CMK (cell line): ENCODE results near the gene INTS2.
"Not testable (repeated sequence)": the region's sequence is repeated elsewhere in the genome, so short reads cannot be mapped to it uniquely, and the experiment has no call there.

ENCODE experiments used
- DNase-seq: peaks from one replicate; pipeline ENCODE4 v3.0.0-alpha.2; 2010; ENCODE audit warnings: low read depth

INTS2 gene

DNA sequence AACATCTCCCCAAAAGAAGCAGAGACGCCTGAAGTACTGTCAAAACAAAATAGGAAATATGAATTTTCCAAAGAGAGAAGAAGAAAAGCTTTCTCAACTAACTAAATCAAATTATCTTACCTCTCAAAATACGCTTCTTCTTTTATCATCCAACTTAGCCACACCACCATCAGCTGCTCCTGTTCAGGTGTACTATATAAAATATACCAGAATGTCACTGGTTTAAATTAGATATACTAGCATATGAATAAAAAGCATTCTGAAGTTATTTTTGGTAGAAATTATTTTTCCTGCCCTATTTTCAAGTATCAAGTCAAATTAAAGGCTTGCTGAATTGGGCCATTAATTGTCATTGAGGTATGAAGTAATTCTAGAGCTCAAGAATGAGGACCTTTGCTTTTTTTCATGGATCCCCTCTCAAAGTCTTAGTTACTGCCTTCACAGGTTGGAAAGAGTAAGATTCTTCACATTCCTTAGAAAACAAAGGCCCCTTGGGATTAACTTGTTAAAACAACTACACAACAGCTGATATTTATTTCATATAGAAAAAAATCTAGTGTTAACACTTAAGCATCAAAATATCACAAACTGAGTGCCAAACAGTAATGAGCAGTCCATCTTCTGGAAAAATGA is 30.1 kb downstream of the INTS2 start:
- DNase-seq = no peak

DNA sequence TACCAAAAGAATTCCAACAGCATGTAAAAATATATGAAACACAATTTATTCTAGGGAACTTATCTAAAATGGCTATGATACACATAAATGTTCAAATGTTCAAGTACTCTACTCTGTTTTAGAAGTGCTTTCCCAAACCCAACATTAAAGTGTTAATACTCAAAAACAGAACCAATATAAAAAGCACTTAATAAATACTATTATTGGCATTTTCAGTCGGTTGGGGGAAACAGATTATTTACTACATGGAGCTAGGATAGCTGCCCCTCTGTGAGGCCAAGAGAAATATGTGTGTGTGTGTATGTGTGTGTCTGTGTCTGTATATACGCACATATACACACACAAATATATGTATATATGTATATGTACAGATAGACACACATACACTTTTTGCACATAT is 32.4 kb downstream of the INTS2 start:
- DNase-seq = no peak

DNA sequence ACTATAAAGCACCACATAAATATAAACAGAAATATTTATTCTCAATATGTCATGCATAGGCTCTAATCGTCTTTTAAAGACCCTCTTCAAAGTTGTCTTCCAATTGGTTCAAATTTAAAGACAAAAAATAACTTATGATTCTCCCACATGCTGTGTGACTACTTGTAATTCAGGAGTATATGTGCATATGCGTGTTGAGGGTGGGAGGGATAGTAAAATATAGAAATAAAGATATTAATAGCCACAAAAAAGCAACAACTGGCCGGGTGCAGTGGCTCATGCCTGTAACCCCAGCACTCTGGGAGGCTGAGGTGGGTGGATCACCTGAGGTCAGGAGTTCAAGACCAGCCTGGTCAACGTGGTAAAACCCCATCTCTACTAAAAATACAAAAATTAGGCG is 33.5 kb downstream of the INTS2 start:
- not testable (repeated sequence) for DNase-seq

DNA sequence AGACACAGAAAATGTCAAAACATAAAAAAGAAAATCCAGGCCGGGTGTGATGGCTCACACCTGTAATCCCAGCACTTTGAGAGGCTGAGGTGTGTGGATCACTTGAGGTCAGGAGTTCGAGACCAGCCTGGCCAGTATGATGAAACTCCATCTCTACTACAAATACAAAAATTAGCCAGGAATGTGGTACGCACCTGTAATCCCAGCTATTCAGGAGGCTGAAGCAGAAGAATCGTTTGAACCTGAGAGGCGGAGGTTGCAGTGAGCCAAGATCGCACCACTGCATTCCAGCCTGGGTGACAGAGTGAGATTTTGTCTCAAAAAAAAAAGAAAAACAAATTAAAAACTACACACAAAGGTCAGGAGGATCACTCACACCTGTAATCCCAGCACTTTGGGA is 40.0 kb downstream of the INTS2 start:
- not testable (repeated sequence) for DNase-seq

DNA sequence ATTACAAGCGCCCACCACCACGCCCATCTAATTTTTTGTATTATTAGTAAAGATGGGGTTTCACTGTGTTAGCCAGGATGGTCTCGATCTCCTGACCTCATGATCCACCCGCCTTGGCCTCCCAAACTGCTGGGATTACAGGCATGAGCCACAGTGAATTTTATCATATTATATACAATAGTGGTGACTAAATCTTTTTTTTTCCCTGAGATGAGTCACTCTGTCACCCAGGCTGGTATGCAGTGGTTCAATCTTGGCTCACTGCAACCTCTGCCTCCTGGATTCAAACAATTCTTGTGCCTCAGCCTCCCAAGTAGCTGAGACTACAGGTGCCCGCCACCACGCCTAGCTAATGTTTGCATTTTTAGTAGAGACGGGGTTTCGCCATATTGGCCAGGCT is 41.9 kb downstream of the INTS2 start:
- not testable (repeated sequence) for DNase-seq

DNA sequence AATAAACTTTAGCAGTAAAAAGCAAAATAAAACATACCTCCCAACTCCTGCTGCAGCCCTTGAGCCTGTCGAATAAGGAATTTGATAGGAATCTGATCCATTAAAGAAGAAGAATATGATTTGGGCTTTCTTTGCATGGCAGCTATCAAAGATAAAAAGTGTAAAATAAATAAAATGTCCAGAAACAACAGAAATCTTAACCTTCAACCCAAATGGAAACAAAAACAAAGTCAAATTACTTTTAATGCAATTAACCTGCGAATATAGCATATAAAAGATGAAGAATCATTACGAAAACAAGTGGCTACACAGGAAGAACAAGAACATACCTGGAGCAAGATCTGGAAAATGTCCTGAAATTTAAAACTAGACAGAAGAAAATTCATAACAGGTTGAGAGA is 42.9 kb downstream of the INTS2 start:
- no peak for DNase-seq

DNA sequence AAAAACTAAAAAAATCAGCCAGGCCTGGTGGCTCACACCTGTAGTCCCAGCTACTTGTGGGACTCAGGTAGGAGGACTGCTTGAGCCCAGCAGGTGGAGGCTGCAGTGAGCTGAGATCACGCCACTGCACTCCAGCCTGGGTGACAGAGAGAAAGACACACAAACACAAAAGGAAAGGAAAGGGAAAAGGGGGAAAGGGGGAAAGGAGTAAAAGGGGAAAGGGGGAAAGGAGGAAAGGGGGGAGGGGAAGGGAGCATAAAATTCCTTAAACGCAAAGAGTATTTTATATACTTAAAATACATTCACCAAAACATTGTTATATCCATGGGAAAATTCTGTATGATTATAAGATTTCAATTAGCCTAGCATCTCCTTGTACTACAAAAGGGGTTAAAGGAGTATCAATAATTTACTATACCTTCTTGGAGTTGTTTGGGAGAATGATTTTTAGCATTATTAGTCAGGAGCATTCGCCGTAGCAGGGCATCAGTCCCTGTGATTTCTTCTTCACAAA is 47.1 kb downstream of the INTS2 start:
- DNase-seq = no peak

DNA sequence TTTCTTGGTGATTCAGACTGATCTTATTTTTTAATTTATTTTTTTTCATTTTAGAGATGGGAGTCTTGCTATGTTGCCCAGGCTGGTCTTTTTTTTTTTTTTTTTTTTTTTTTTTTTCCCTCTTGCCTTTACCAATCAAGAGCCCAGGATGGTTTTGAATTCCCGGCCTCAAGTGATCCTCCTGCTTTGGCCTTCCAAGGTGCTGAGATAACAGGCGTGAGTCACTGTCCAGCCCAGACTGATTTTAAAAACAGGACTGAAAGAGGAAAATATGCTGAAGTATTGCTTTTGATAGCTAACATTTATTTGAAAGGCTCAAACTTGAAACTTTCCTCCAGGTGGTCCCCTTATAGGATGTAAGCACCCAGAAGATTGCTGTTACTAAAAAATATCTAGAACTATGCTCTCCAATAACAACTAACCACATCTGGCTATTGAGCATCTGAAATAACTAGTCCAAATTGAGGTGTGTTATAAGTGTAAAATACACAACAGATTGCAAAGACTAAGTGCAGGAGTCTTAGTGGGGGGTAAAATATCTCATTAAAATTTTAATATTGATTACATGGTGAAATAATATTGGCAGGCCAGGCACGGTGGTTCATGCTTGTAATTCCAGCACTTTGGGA is 48.7 kb downstream of the INTS2 start:
- no peak for DNase-seq

DNA sequence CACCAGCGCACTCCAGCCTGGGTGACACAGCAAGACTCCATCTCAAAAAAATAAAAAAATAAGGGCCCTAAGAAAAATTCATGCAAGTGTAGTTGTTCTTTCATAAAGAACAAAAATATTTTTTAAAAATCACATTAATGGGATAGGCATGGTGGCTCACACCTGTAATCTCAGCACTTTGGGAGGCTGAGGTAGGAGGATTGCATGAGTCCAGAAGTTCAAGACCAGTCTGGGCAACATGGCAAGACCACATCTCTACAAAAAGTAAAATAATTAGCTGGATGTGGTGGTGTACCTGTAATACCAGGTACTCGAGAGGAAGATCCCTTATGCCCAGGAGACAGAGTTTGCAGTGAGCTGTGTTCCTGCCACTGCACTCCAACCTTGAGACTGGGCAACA is 49.3 kb downstream of the INTS2 start:
- DNase-seq = no peak

DNA sequence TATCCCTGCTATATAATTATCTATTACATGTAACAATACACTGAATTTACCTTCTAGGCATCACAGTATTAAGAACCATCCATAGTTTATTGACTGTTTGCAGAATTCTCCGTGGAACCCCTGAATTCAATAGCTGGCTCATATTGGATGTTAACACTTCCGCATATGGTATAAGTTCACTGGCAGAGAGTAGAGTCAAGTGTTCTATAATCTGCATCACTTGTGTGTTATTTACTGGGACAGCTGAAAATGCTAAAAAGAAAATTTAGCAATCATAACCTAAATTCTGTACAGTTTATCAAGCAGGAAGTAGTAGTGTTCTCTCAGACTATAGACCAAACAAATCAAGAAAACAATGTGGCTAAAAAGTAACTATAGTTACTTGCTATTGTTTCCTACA is 49.9 kb downstream of the INTS2 start:
- DNase-seq = no peak

DNA sequence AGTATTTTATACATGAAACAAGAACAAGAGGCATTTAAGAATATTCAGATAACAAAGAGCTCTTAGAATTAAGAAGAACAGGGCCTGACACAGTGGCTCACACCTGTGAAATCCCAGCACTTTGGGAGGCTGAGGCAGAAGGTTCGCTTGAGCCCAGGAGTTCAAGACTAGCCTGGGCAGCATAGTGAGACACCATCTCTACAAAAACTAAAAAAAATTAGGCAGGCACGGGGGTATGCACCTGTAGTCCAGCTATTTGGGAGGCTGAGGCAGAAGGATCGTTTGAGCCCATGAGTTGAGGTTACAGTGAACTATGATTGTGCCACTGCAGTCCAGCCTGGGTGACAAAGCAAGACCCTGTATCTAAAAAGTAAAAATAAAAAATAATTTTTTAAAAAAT is 52.0 kb downstream of the INTS2 start:
- no peak for DNase-seq

DNA sequence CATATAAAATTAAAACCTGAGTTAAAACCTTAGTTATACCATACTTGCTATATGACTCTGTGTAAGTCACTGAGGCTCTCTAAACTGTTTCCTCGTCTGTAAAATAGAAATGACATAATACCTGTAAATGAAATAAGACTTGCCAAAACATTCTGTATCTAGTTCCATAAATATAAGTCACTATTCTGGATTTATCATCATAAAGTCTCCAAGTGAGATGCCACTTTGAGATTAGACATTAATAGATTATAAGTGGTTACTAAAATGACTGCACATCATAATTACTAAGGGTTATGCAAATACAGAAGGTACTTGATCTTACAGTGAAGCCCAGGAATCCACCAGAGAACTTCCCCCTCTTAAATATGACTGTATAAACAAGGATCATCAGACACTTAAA is 52.5 kb downstream of the INTS2 start:
- DNase-seq = no peak

DNA sequence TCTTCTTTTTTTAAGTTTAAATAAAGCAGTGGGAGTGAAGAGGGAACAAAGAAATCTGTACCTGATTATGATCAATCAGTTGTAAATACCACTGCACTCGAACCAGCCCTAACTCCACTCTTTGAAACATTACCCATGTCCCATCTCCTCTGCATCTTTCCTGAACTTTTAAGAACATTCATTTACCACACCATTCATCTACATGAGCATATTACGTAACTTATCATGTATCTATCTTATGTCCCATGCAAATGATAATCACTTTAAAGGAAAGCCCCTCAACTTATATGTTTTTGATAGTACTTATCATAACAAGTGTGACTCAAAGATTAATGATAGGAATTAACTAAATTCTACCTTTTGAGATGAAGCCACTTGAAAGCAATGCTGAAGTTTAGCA is 53.7 kb downstream of the INTS2 start:
- no peak for DNase-seq

DNA sequence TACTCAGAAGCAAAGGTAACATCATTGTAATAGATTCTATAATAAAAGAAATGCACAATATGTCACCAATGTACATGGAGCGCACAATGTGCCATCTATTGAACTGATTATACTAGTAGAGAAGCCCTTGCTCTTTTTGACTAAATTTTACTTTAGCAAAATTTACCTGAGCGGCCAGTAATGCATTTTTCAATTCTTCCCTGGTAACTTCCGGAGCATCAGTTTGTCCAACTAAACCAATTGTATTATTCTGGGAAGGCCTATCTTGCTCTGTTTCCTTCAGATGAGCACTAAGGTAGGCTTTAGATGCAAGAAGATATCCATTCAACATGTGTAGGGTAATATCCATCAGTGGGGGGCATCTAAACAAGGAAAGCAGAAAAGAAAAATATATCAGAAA is 55.7 kb downstream of the INTS2 start:
- DNase-seq = no peak

DNA sequence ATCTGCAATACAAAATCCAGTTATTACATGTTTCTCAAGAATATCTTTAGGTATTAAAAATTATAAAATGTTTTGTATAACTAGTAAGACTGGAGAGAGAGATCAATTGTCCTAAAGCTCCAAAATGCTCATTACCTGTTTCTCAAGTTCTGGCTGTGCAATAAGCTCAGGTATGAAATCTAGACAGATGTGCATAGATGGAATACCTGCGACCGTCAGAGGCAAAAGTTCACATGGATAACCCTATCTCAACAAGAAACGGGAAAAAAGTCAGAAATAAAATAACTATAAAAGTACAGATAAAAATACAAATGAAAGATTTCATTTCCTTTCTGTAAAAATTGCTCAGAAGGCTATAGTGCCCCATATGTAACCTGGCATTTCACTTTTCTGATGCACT is 58.6 kb downstream of the INTS2 start:
- no peak for DNase-seq

DNA sequence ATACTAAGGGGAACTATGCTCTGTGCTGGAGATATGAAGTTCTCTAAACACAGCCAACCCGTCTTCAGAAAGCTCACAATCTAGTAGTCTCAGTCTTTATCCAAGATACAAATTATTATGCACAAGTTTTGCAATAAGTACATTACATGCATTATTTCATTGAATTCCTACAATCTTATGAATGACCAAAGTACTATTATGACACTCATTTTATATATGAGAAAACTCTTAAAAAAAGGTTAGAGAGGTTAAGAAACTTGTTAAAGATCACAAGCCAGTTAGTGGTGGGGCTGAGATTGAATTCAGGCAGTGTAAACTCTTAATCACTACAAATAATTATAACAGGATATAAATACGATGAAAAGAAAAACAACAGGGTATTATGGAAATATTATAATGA is 59.7 kb downstream of the INTS2 start:
- no peak for DNase-seq

DNA sequence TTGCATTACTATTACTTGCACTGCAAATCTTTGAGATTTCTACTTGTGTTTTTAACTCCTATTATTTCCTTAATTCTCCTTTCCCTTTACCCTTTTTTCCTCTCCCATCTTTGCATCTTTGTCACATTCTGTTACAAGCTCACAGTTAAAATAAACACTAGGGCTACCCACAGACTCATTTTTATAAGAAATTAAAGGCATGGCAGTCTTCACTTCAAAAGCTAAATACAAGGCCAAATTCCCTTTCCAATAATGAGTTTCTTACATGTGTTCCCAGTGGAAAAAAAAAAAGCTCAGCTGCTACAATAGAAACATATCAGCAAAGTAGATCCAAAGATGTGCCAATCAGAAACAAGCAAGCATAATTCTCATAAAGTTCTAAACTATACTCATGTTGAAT is 60.7 kb downstream of the INTS2 start:
- no peak for DNase-seq

DNA sequence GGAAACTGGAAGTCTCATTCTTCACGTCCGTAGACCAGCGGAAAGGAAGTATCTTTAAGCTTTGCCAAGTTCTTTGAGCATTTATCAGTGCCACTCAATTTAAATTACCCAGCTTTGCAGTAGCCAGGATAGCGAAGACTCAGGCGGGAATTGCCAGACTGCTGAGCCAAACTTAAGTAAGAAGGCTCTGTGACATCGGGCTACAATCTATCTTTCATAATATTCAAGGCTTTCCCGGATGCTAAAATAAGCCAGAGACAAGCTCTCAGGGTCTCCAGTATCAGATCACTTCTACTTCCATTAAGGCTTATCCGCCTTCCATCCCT is 64.0 kb downstream of the INTS2 start:
- no peak for DNase-seq

DNA sequence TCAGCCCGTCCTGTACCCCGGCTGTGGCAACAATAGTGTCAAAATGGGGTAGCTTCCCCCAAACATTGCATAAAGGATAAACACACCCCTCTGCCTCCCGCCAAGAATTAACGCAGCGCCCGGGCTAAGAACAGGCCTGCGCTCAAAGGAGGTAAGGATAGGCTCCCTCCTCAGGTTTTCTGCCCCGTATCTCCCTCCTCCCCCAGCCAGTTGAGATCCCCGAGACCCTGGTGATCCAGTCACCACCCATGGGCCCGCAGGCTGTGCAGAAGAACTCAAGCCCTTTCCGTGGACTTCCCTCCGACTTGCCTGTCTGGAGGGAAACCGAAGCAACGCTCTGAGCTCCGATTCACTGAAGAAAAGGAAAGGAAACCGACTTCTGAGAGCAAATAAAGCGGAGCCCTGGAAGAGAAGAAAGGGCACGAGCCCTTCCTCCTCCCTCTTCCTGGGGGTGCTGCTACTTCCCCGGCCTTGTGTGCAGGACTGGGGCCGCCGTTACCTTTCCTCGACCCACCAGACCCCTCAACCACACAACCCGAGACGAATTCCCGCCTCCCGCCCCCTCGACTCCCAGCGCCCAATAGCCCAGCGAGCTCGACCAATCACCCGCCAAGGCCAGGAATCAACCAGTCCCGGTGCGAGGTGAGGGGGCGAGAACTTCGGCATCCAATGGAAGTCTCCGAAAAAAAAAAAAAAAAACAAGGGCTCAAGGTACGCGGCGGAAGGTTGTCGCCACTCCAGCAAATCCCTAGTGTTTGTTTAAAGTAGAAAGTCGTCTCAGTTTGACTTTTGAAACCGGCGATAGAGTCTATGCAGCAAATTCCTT is 64.6 kb downstream of the INTS2 start, which contains the start of gene BRIP1:
Gene BRIP1 (minus strand): TSS at position 554 of the 826 bp plus-strand sequence. CDS start 1,989 bp downstream, outside the sequence.
- DNase-seq = peak; percentile 81

DNA sequence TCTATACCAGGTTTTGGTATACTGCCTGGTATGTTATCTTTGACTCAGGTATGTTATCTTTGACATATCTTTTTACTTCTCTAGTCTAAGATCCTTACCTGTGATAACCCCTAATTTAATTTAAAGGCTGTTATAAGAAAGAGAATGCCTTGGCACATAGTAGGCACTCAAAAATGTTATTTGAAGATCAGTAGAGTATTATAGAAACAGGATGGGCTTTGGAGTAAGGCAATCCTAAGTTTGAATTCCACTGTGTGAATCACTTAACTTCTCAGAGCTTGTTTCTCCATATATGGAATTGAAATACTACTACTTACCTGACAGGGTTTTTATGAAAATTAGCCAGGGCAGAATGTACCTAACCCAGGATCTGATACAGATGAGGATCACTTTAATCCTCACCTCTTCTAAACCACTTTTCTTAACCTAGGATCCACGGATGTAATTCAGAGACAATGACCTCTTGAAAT is 65.6 kb downstream of the INTS2 start:
- no peak for DNase-seq

DNA sequence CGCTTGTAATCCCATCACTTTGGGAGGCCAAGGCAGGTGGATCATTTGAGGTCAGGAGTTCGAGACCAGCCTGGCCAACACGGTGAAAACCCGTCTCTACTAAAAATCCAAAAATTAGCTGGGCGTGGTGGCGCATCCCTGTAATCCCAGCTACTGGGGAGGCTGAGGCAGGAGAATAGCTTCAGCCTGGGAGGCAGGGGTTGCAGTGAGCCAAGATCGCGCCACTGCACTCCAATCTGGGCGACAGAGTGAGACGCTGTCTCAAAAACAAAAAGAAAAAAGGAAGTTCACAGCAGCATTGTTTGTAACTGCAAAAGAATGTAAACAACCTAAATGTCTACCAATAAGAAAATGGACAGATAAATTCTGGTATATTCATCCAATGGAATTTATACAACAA is 67.4 kb downstream of the INTS2 start:
- DNase-seq = not testable (repeated sequence)

DNA sequence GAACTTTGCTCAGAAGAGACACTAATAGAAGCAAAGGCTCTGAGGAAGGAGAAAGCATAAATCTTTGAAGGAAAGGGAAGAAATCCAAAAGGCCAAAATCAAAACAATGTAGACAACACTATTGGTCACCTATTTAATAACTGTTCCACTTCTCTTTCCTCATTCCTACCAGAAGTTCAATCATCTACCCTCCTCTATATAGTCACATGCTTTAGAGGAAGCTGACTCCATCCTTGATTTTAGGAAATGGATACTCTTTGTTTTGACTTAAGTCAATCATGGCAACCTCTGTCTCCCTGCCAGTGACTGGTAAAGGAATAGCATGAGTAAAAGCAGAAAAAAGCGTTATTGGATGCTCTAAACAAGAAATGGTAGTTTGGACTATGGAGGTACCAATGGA is 71.7 kb downstream of the INTS2 start:
- DNase-seq = no peak

DNA sequence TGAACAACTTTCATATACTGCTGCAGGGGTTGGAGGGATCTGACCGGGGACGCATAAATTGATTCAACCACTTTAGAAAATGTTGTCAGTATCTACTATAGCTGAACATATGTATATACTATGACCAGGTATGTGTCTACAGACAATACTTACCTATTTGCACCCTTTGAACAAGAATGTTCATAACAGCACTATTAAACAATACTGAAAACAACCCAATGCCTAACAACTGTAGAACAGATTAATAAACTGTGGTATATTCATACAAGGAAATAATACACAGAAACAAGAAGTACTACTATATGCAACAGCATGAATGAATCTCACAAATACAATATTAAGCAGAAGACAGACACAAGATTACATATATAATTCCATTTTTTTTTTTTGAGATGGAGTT is 74.9 kb downstream of the INTS2 start:
- DNase-seq = no peak
